ENCODE measurements around the gene HSPA12B. TPM values are rescaled to one million over a fixed set of nuclear protein-coding genes. Genes with fewer than 3 reads are reported as not detected.
A peak's percentile ranks its signal among the peaks of the same experiment; 100 is the strongest.

Gene HSPA12B
- polyA plus RNA-seq, 4 donors, result 2.7 to 9.7 (median 4.1) TPM; not detected in 1

DNA sequence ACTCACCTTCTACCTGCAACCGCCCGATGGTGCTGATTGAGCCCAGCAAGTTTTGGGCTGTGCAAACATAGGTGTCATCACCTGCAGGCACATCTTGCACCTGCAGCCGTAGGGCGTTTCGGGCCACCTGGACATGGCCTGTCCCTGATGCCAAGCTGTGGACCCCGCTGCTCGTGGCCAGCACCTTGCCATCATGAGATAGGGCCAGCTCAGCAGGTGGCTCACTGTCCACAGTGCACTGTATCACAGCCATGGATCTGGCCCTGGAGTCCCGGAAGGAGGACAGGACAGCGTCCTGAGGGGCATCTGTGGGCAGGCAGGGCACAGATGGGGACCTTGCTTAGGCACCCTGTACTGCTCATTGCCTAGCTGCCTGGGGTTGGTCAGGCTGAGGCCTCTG is 40.6 kb upstream of the HSPA12B start:
- no peak for DNase-seq
- Histone ChIP-seq H3K4me3 (ENCODE audit: low read depth in 1 of 3, low read length in 3 of 3) (no peak overlapping the region), H3K27ac (ENCODE audit: low read depth in 1 of 3, low read length in 2 of 3) (no peak overlapping the region), H3K9me3 (ENCODE audit: control insufficient read depth in 2 of 2, insufficient read depth in 1 of 2, low read depth in 1 of 2, low read length in 1 of 2) (peaks cover 0 to 7% of the 10 kb centered on the region in 2 donors), H3K27me3 (ENCODE audit: control insufficient read depth in 3 of 3, insufficient read depth in 3 of 3, low read length in 3 of 3) (peaks cover 0 to 9% (median 0%) of the 10 kb centered on the region in 3 donors), H3K4me1 (ENCODE audit: control insufficient read depth in 3 of 3, insufficient read depth in 2 of 3, low read depth in 1 of 3, low read length in 2 of 3) (peaks cover 0 to 7% (median 2%) of the 10 kb centered on the region in 3 donors), H3K36me3 (ENCODE audit: control insufficient read depth in 3 of 3, insufficient read depth in 2 of 3, low read depth in 1 of 3, low read length in 3 of 3) (no peaks in the 10 kb centered on the region)
- no peak for FAIRE-seq
- 71 to 83% (median 80%) methylated on average over 9 of the region's 9 CpGs for WGBS, 3 donors

DNA sequence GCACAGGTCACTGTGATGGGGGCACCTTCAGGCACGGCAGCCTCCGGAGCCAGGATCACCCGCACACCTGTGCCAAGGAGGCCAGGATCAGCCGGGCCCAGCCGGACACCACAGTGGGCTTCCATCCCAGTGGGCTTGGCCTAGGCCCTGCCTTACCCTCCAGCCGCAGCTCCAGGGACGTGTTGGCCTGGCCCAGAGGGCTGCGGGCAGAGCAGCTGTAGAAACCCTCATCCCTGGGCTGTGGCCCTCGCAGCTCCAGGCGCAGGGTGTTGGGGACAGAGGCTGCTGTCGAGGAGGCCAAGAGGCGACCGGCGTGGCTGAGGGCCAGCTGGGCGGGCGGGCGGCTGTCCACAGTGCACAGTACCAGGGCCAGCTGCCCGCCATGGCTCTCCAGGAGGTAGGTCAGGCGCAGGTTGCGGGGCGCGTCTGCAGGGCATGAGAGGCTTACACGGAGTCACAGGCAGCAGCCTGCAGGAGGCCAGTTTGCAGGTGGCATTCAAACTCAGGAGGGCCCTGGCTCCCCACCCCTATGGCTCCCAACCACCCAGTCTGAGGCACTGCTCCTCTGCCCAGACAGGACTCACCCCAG is 39.7 kb upstream of the HSPA12B start:
- FAIRE-seq, result no peak
- H3K4me3 ChIP-seq (ENCODE audit: low read depth in 1 of 3, low read length in 3 of 3), result no peak overlapping the region
- H3K27ac ChIP-seq (ENCODE audit: low read depth in 1 of 3, low read length in 2 of 3), result no peak overlapping the region
- no peaks in the 10 kb centered on the region for H3K27me3 ChIP-seq (ENCODE audit: control insufficient read depth in 3 of 3, insufficient read depth in 3 of 3, low read length in 3 of 3)
- WGBS, 3 donors, result 89 to 92% (median 90%) methylated on average over 15 to 23 of the region's 23 CpGs
- H3K9me3 ChIP-seq (ENCODE audit: control insufficient read depth in 2 of 2, insufficient read depth in 1 of 2, low read depth in 1 of 2, low read length in 1 of 2), result peaks cover 0 to 7% of the 10 kb centered on the region in 2 donors
- no peaks in the 10 kb centered on the region for H3K4me1 ChIP-seq (ENCODE audit: control insufficient read depth in 3 of 3, insufficient read depth in 2 of 3, low read depth in 1 of 3, low read length in 2 of 3)
- H3K36me3 ChIP-seq (ENCODE audit: control insufficient read depth in 3 of 3, insufficient read depth in 2 of 3, low read depth in 1 of 3, low read length in 3 of 3), result no peaks in the 10 kb centered on the region
- no peak for DNase-seq

DNA sequence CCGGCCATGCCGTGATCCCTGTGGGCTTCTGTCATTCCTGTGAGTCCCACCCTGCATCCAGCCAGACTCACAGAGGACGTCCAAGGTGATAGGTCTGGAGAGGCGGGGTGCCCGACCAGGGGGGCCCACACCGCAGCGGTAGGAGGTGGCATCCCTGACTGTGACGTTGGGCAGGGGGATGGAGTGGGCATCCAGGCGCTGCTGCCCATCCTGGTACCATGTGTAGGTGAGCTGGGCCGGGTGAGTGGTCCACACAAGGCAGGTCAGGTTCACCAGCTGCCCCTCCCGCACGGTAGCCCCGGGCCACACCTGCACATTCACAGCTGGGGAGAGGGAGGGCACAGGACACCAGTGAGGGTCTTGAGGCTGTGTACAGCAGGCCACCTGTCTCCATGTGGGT is 39.1 kb upstream of the HSPA12B start:
- FAIRE-seq (no peak), DNase-seq (no peak)
- H3K27ac ChIP-seq (ENCODE audit: low read depth in 1 of 3, low read length in 2 of 3), result no peak overlapping the region
- no peaks in the 10 kb centered on the region for H3K27me3 ChIP-seq (ENCODE audit: control insufficient read depth in 3 of 3, insufficient read depth in 3 of 3, low read length in 3 of 3)
- no peaks in the 10 kb centered on the region for H3K36me3 ChIP-seq (ENCODE audit: control insufficient read depth in 3 of 3, insufficient read depth in 2 of 3, low read depth in 1 of 3, low read length in 3 of 3)
- WGBS, 3 donors, result 82 to 89% (median 86%) methylated on average over 13 of the region's 13 CpGs
- H3K4me3 ChIP-seq (ENCODE audit: low read depth in 1 of 3, low read length in 3 of 3), result no peak overlapping the region
- peaks cover 0 to 7% of the 10 kb centered on the region in 2 donors for H3K9me3 ChIP-seq (ENCODE audit: control insufficient read depth in 2 of 2, insufficient read depth in 1 of 2, low read depth in 1 of 2, low read length in 1 of 2)
- no peaks in the 10 kb centered on the region for H3K4me1 ChIP-seq (ENCODE audit: control insufficient read depth in 3 of 3, insufficient read depth in 2 of 3, low read depth in 1 of 3, low read length in 2 of 3)

DNA sequence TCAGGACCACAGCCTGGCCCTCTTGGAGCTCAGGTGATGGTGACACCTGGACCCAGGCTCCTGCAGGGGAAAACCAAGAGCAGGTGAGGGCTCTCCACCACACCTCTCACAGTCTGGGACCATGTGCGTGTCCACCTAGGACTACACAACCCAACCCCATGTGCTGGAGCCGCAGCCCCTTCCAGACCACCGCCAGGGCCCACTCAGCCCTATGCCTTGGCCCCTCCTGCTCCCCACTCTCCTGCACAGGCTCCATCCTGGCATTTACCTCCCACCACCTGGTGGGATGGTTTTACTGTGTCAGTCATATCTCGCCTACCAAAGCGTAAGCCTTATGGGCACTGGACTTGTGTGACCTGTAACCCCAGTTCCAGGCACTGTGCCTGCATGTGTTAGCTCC is 37.6 kb upstream of the HSPA12B start:
- 94 to 96% (median 94%) methylated on average over 5 of the region's 5 CpGs for WGBS, 3 donors
- Histone ChIP-seq H3K27me3 (ENCODE audit: control insufficient read depth in 3 of 3, insufficient read depth in 3 of 3, low read length in 3 of 3) (no peaks in the 10 kb centered on the region), H3K9me3 (ENCODE audit: control insufficient read depth in 2 of 2, insufficient read depth in 1 of 2, low read depth in 1 of 2, low read length in 1 of 2) (peaks cover 0 to 7% of the 10 kb centered on the region in 2 donors), H3K27ac (ENCODE audit: low read depth in 1 of 3, low read length in 2 of 3) (no peak overlapping the region), H3K36me3 (ENCODE audit: control insufficient read depth in 3 of 3, insufficient read depth in 2 of 3, low read depth in 1 of 3, low read length in 3 of 3) (no peaks in the 10 kb centered on the region), H3K4me1 (ENCODE audit: control insufficient read depth in 3 of 3, insufficient read depth in 2 of 3, low read depth in 1 of 3, low read length in 2 of 3) (no peaks in the 10 kb centered on the region), H3K4me3 (ENCODE audit: low read depth in 1 of 3, low read length in 3 of 3) (no peak overlapping the region)
- DNase-seq, result no peak
- no peak for FAIRE-seq

DNA sequence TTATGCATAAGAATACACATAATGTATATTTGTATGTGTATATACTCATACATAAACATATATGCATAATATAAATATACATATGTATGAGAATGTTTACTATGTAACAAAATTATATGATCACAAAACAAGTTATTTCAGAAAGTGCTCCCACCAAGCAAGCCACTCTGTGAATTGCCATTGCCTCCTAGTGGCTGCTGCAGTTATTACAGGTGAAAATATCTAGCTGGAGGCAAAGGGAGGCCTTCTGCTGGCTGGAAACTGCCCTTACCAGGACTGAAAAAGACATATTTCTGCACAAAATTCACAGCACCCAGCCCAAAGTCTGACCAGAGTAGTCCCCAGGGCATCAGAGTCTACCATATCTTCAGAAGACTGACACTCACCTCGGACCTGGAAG is 36.3 kb upstream of the HSPA12B start:
- Histone ChIP-seq H3K4me3 (ENCODE audit: low read depth in 1 of 3, low read length in 3 of 3) (no peak overlapping the region), H3K9me3 (ENCODE audit: control insufficient read depth in 2 of 2, insufficient read depth in 1 of 2, low read depth in 1 of 2, low read length in 1 of 2) (peaks cover 0 to 7% of the 10 kb centered on the region in 2 donors), H3K27me3 (ENCODE audit: control insufficient read depth in 3 of 3, insufficient read depth in 3 of 3, low read length in 3 of 3) (no peaks in the 10 kb centered on the region), H3K27ac (ENCODE audit: low read depth in 1 of 3, low read length in 2 of 3) (no peak overlapping the region), H3K36me3 (ENCODE audit: control insufficient read depth in 3 of 3, insufficient read depth in 2 of 3, low read depth in 1 of 3, low read length in 3 of 3) (no peaks in the 10 kb centered on the region), H3K4me1 (ENCODE audit: control insufficient read depth in 3 of 3, insufficient read depth in 2 of 3, low read depth in 1 of 3, low read length in 2 of 3) (no peaks in the 10 kb centered on the region)
- WGBS, 3 donors, result 69 to 88% (median 69%) methylated on average over 1 of the region's 1 CpG
- FAIRE-seq (no peak), DNase-seq (peak in 1 of 2 donors; percentile 13)

DNA sequence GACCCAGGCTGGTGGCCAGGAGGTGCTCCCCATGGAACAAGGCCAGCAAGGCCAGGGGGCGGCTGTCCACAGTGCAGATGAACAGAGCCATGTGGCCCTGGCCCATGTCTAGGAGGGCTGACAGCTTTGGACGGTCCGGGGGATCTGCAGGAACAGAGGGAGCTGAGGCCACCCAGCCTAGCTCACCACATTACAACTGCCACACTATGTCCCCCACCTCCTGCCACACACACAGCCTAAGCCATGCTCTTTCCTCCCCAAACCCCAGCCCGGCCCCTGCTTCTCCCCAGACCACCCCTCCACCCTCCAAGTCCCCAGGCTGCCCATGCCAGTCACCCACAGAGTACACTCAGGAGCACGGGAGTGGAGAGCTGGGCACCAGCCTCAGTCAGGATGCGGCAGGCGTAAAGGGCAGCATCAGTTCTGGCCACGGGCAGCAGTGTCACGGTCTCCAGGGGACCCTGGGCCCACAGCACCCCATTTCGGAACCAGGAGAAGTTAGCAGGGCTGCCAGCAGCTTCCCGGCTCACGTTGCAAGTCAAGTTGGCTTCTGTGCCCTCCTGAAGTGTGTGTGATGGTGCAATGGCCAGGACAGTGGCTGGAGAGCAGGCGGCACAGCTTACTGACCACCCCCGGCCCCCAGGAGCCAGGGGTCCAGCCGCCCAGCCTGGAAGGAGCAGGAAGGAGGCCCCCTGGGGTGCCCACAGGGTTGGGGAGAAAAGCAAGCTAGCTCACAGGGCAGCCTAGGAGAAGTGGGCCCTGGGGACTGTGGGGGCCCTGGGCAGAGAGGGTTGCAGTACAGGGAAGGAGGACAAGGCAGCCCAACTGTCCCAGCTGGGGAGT is 35.5 kb upstream of the HSPA12B start:
- DNase-seq, result no peak
- Histone ChIP-seq H3K36me3 (ENCODE audit: control insufficient read depth in 3 of 3, insufficient read depth in 2 of 3, low read depth in 1 of 3, low read length in 3 of 3) (no peaks in the 10 kb centered on the region), H3K9me3 (ENCODE audit: control insufficient read depth in 2 of 2, insufficient read depth in 1 of 2, low read depth in 1 of 2, low read length in 1 of 2) (peaks cover 0 to 7% of the 10 kb centered on the region in 2 donors), H3K4me1 (ENCODE audit: control insufficient read depth in 3 of 3, insufficient read depth in 2 of 3, low read depth in 1 of 3, low read length in 2 of 3) (no peaks in the 10 kb centered on the region), H3K27me3 (ENCODE audit: control insufficient read depth in 3 of 3, insufficient read depth in 3 of 3, low read length in 3 of 3) (no peaks in the 10 kb centered on the region), H3K27ac (ENCODE audit: low read depth in 1 of 3, low read length in 2 of 3) (no peak overlapping the region), H3K4me3 (ENCODE audit: low read depth in 1 of 3, low read length in 3 of 3) (no peak overlapping the region)
- FAIRE-seq, result no peak
- 79 to 88% (median 81%) methylated on average over 14 to 15 of the region's 15 CpGs for WGBS, 3 donors

DNA sequence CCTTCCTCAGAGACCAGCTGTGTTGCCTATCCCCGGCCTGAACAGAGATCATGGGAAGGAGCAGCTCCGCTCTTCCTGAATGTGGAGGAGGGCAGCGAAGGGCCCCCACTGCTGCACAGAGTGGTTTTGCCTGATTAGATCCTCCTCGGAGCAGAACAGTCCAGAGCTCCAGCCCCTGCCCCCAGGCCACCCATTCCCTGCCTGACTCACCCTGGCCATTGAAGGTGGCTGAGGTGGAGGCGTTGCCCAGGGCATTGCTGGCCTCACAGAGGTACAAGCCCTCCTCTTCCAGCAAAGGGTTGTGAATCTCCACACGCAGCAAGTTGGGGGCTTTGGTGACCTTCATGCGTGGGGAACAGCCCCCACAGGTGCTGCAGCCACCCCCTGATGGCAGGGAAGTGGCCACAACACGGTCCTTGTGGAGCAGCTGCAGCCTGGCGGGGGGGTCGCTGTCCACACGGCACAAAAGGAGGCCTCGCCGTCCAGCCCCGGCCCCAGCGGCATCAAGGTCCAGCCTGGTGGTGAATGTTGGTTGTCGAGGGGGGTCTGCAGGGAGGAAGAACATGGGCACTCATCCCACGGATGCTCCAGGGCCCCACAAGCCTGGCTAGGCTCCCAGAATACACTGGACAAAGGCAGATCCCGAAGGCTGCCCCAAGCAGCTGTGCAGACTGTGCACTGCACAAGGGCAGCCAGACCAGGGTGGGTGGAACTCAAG is 34.7 kb upstream of the HSPA12B start:
- H3K27me3 ChIP-seq (ENCODE audit: control insufficient read depth in 3 of 3, insufficient read depth in 3 of 3, low read length in 3 of 3), result no peaks in the 10 kb centered on the region
- FAIRE-seq (no peak), DNase-seq (no peak)
- WGBS, 3 donors, result 76 to 80% (median 76%) methylated on average over 18 of the region's 18 CpGs
- no peak overlapping the region for H3K27ac ChIP-seq (ENCODE audit: low read depth in 1 of 3, low read length in 2 of 3)
- H3K9me3 ChIP-seq (ENCODE audit: control insufficient read depth in 2 of 2, insufficient read depth in 1 of 2, low read depth in 1 of 2, low read length in 1 of 2), result peaks cover 0 to 7% of the 10 kb centered on the region in 2 donors
- no peaks in the 10 kb centered on the region for H3K4me1 ChIP-seq (ENCODE audit: control insufficient read depth in 3 of 3, insufficient read depth in 2 of 3, low read depth in 1 of 3, low read length in 2 of 3)
- H3K36me3 ChIP-seq (ENCODE audit: control insufficient read depth in 3 of 3, insufficient read depth in 2 of 3, low read depth in 1 of 3, low read length in 3 of 3), result no peaks in the 10 kb centered on the region
- no peak overlapping the region for H3K4me3 ChIP-seq (ENCODE audit: low read depth in 1 of 3, low read length in 3 of 3)

DNA sequence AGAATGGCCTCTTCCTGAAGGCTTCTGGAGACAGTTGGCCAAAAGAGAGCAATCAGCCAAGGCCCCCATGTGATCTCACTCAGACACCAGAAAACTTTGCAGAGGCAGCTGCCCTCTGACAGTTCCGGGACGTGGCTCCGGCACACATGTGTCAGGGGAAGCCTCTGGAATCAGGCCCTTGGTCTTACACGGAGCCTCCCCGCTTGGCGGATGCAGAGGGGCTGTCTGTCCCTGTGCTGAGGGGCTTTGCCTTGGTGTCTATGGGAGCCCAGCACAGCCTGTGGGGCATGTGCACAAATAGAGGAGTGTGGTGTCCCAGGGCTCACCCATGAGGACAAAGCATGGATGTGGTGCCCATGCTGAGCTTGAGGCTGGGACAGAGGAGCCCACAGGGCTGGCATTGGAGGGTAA is 33.9 kb upstream of the HSPA12B start:
- Histone ChIP-seq H3K4me1 (ENCODE audit: control insufficient read depth in 3 of 3, insufficient read depth in 2 of 3, low read depth in 1 of 3, low read length in 2 of 3) (no peaks in the 10 kb centered on the region), H3K27ac (ENCODE audit: low read depth in 1 of 3, low read length in 2 of 3) (no peak overlapping the region), H3K9me3 (ENCODE audit: control insufficient read depth in 2 of 2, insufficient read depth in 1 of 2, low read depth in 1 of 2, low read length in 1 of 2) (peaks cover 0 to 7% of the 10 kb centered on the region in 2 donors), H3K36me3 (ENCODE audit: control insufficient read depth in 3 of 3, insufficient read depth in 2 of 3, low read depth in 1 of 3, low read length in 3 of 3) (no peaks in the 10 kb centered on the region), H3K27me3 (ENCODE audit: control insufficient read depth in 3 of 3, insufficient read depth in 3 of 3, low read length in 3 of 3) (no peaks in the 10 kb centered on the region), H3K4me3 (ENCODE audit: low read depth in 1 of 3, low read length in 3 of 3) (no peak overlapping the region)
- FAIRE-seq (no peak), DNase-seq (no peak)
- 73 to 92% (median 82%) methylated on average over 6 of the region's 6 CpGs for WGBS, 3 donors

All from small intestine (tissue), 7 donors.